NCI-H1417 (cell line): ENCODE data around the gene SLC6A17.

Source experiments
- DNase-seq, 3 experiments: peaks; one replicate each; lab custom pipeline; 2025; lab: John Stamatoyannopoulos, UW

SLC6A17 gene

DNA sequence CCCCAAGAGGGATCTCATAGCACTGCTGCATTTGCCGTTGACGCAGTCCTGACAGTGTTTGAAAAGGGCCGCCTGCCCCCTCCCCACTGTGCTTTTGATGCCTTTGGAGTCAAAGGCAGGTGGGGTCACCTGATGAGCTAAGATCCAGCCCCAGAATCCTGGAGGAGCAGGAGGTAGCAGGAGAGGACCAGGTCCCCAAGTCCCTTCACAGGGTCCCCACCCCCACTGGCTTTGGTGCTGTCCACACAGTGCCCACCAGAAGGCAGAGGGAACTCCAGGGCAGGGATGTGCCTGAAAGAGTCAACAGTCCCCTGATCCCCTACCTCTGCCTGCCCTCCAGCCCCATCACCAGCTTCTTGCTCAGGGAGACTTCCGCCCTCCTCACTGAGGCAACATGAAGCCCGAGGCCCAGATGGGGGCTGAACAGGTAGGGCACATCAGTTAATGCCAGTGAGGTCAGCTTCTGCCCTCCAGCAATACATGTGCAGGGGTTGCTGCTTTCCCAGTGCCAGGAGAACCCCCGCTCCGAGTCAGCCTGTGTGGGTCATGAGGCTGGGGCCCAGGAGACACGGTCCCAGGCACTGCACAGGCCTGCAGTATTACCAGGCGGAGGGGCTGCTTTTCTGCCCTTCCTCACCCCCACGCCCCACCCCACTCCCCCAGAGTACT lies 51.0 kb downstream of the SLC6A17 start:
- no peak for DNase-seq

- DNase-seq, result peak; percentile 57 to 86 (median 72)
Measured at GRCh38 chr1:110203021-110203661, 52.8 kb downstream of the SLC6A17 start.

DNA sequence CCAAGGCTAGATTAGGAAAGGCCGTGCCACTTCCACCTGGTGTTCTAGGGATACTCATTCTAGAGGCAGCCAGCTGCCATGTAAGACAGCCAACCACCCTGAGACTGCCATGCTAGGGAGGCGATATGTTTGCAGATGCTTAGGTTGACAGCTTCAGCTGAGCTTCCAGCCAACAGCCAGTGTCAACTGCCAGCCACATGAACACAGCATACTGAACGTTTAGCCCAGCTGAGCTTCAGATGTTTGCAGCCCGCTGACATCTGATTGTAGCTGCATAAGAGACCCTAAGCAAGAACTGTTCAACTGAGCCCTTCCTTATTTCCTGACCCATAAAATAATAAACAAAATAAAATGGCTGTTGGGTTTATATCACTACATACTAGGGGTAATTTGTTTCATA lies 54.9 kb downstream of the SLC6A17 start:
- no peak for DNase-seq

GRCh38 chr1:110205591-110206155 lies 55.4 kb downstream of the SLC6A17 start:
- DNase-seq, result no peak

DNA sequence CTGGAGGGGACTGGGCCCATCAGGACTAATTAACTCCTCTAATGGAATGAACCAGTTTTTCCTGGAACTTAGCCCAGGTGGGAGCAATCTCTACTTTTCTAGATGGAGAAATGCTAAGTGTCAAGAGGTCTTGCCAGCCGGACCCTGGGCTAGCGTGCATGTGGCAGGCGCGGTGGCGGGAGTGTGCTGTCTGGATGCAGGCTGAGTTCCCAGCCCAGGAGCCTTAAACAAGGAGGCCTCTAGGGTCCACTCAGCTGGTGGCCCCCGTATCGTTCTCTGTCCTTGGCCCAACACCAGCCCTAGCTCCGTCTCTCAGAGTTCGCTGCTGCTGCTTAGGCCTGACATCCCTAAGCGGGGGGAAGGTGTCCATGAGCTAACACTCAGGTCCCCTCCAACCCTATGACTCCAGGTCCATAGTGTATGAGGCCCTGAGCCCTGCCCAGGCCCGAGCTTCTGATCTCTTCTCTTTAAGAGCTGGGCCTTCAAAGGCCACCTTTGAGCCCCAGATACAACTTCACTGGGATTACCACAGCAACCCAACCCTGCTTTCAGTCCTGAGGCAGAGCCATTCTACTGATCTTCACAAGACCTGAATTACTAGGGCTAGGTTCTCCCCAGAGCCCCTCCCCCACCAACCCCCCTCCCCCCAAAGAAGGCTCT lies 56.1 kb downstream of the SLC6A17 start:
- no peak for DNase-seq

DNA sequence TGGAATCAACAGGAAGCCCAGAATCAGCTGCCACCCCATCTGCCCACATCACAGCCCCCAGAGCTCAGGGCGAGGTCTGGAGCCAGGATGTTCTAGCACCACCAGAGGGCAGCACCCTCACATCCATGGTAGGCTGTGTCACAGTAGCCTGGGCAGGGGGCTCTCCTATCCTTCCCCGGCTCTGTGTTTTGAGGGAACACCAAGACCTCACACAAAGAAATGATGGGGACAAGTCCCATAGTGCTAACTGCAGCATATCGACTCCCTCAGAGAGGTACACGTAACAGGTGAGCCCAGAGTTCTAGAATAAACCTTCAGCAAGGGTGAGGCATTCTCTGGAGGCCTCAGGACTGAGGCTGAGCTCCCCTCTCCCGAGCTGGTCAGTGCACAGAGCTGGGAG lies 57.5 kb downstream of the SLC6A17 start:
- peak; percentile 58 to 80 (median 61) for DNase-seq

GRCh38 chr1:110208916-110209645 lies 58.8 kb downstream of the SLC6A17 start:
- DNase-seq, result peak in 1 of 3 experiments; percentile 59

DNA sequence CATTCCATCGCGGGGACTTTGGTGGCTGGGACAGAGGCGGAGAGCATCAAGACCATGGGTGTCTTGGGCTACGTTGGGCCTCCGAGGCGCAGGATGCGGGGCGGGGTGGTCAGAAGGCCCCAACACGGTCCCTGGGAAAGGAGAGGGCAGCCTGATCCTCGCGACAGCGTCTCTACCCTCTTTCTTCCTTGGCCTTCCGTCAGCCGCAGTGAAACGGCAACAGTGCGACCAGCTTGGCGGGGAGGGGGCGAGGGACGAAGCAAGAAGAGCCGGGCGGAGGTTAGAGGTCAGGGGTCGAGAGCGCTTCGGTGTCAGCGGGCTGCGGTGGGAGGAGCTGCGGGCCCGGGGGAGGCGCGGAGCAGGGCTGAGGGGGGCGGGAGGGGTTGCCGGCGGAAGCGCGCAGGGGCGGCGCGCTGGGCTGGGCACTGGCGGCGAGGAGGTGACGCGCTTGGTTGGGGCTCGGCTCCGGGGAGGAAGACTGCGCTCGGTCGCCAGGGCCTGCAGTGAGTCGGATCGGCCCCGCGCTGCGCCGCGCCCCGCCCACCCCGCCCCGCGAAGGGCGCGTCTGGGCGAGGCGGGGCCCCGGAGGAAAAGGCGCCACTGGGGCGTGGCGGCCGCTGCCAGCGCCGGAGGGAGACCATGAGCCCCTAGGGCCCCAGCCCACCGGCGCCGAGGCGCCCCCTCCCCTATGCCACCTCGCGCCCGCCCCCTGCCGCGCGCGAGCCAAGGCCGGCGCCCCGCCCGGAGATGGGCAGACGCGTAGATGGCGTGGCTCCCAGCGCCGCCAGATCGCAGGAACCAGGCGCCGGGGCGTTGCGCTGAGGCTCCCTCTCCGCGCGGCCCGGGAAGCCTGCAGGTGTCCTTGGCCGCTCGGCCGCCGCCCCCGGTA lies 59.7 kb downstream of the SLC6A17 start, which contains the start of gene KCNC4:
Gene KCNC4, plus strand, starts transcription at position 600 of the 889 bp plus-strand sequence. CDS start 1,186 bp downstream, outside the sequence.
- DNase-seq, result peak; percentile 68 to 91 (median 90)

GRCh38 chr1:110210604-110211495 lies 60.6 kb downstream of the SLC6A17 start:
- peak in 2 of 3 experiments; percentile 76 to 80 for DNase-seq

DNA sequence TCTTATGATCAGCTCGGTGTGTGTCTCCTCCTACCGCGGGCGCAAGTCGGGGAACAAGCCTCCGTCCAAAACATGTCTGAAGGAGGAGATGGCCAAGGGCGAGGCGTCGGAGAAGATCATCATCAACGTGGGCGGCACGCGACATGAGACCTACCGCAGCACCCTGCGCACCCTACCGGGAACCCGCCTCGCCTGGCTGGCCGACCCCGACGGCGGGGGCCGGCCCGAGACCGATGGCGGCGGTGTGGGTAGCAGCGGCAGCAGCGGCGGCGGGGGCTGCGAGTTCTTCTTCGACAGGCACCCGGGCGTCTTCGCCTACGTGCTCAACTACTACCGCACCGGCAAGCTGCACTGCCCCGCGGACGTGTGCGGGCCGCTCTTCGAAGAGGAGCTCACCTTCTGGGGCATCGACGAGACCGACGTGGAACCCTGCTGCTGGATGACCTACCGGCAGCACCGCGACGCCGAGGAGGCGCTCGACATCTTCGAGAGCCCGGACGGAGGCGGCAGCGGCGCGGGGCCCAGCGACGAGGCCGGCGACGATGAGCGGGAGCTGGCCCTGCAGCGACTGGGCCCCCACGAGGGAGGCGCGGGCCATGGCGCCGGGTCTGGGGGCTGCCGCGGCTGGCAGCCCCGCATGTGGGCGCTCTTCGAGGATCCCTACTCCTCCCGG lies 61.3 kb downstream of the SLC6A17 start:
- peak in 2 of 3 experiments; percentile 62 to 66 for DNase-seq

DNA sequence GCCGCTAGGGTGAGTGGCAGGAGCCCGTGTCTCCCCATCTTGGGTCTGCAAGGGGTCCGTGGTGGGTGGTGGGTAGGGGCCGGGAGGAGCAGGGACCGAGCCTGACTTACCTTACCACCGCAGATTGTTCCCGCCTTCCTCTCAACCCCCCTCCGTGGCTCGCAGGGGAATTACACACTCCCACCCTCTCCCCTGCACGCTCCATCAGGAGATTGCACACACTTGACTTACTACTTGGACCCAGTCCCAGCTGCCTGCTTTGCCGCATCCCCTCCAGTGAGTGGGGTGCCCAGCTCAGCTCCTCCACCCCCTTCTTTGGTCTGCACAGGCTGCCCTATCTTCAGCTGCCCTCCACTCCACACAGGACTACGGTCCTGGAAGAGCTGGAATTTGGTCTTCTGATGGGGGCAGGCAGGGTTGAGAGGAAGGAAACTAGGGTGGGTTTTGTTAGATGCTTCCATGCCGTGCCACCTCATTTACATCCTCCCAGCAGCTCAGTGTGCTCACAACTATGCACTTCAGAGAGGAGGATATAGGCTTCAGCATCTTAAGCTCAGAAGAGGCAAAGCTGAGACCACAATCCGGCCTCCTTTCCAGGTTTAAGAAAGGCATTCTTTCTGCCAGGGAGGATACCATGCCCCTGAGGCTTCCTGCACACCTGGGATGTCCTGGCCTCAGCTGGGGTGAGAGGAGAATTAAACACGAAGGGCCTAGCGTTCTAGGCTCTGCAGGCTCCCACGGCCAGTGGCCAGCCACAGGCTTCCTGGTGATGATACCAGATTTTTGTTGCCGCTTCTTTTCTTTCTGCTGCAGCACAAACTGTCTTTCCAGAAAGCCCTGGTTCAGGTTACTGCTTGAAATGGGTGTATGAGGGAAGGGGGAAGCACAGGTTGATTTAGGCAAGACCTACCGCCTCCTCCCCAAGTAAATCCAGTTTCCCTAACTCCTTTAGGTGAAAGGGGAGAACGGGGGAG lies 62.2 kb downstream of the SLC6A17 start:
- DNase-seq, result peak; percentile 12 to 69 (median 66)

- no peak for DNase-seq
Measured at GRCh38 chr1:110213143-110213540, 62.8 kb downstream of the SLC6A17 start.

- DNase-seq, result peak in 2 of 3 experiments; percentile 35 to 70
Measured at GRCh38 chr1:110214454-110215404, 64.4 kb downstream of the SLC6A17 start.

GRCh38 chr1:110215621-110216515 lies 65.6 kb downstream of the SLC6A17 start:
- DNase-seq, result no peak

DNA sequence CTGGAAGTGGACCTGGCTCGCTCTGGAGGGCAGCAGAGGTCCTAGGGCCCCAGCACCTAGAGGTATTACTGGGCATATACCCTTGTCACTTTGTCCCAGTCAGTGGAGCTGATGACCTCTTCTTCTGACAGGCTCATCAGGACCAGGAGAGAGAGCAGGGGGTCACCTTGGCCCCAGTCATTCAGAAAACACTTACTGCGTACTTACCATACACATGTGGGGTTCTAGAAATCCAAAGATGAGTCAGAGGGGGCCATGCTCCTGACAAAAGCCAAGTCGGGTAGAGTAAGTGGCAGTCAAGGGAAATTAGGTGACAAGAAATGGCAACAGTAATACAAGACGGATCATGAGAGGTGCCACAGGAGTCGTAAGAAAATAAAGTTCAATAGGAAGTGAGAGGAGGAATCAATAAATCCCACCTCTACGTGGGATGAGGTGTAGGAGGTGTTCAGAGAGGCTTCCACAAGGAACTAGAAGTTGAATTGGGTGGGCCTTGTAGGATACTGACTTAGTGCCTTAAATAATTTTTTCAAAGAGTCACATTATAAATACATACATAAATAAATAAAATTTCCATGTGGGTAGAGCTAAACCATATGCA lies 66.7 kb downstream of the SLC6A17 start:
- no peak for DNase-seq
